LNCAP (cell line): ENCODE measurements around the gene ZC3H12C.

Experiments used
- CTCF ChIP-seq: fragments of 450-650 bp; IDR thresholded peaks from 2 replicates; pipeline ENCODE4 v1.5.1; 2017; ENCODE audit warnings: mild to moderate bottlenecking

Gene ZC3H12C

GRCh38 chr11:110095554-110095953 lies 2.4 kb downstream of the ZC3H12C start:
- no peak for TF ChIP-seq CTCF

- no peak for TF ChIP-seq CTCF
Measured at GRCh38 chr11:110096496-110096895, 3.3 kb downstream of the ZC3H12C start.

DNA sequence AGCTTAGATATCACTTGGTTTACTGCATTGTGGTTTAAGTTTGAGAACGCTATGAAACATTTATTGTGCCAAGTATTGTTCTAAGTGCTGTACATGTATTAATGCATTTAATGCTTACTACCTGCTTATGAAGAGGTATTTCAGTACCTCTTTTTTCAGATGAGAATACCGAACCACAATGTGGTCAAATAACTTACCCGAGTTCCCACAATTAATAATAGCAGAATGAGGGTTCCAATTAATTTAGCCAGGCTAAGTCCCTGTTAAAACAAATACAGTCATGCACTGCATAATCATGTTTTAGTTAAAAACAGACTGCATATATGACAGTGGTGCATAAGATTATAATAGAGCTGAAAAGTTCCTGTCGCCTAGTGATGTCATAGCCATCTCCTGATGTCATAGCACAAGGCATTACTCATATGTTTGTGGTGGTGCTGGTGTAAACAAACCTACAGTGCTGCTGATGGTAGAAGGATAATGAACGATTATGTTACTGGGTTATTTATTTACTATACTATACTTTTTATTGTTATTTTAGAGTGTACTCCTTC lies 4.3 kb downstream of the ZC3H12C start:
- no peak for TF ChIP-seq CTCF

DNA sequence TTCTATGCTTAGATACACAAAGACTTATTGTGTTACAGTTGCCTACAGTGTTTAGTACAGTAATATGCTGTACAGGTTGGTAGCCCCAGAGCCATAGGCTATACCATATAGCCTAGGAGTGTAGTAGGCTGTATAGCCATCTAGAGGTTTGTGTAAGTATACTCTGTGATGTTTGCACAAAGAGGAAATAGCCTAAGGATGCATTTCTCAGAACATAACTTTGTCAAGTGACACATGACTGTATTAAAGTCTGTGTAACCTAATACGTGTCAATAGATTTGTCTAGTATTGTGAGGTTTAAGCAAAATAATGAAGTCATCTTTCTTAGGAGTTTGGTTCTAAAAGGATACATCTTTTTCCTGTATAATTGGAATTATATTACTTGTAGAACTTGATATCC lies 5.5 kb downstream of the ZC3H12C start:
- TF ChIP-seq CTCF: no peak

GRCh38 chr11:110100476-110101240 lies 7.5 kb downstream of the ZC3H12C start:
- TF ChIP-seq CTCF: no peak

GRCh38 chr11:110106713-110107274 lies 13.6 kb downstream of the ZC3H12C start:
- no peak for TF ChIP-seq CTCF

DNA sequence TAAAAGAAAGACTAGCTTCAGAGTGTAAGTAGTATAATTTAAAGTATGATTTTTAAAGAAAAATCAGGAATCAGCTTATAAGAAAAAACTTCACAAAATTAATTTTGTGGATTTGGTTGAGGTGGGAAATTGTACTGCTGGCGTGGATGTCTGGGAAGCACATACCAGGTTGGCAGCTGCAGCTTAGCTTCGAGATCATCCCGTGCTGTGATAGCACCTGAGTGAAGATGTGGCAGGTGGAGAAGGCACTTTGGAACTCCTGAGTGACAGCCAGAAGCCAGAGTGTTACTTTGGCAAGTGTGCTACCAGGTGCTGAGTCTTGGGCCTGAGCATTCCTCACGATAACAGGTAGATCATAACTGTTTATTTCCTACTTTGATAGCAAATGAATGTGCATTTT lies 17.7 kb downstream of the ZC3H12C start:
- TF ChIP-seq CTCF: no peak
